ENCODE measurements around the gene IL17RD. TPM values are rescaled to one million over a fixed set of nuclear protein-coding genes. Genes with fewer than 3 reads are reported as not detected.
A peak's percentile ranks its signal among the peaks of the same experiment; 100 is the strongest.

IL17RD gene
- polyA plus RNA-seq, 3 donors, result not detected

DNA sequence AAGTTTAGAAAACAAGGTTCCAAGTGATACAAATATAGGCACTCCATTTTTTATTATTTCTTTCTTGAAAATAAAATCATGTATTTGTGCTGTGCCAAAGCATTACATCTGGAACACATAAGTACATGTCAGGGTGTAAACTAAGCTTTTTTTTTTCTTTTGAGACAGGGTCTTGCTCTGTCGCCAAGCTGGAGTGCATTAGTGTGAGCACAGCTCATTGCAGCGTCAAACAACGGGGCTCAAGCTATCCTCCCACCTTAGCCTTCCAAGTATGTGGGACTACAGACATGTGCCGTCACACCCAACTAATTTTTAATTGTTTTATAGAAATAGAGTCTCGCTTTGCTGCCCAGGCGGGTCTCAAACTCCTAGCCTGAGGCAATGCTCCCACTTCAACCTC, 95.7 kb downstream of the IL17RD start:
- peaks cover 0 to 5% (median 0%) of the 10 kb centered on the region in 7 donors for H3K9me3 Mint-ChIP-seq
- no peaks in the 10 kb centered on the region for H3K79me2 ChIP-seq (ENCODE audit: insufficient read depth, low read length)
- H3K27ac ChIP-seq (ENCODE audit: low read depth in 1 of 2, low read length in 2 of 2), result no peak overlapping the region
- no peak overlapping the region for H3K9ac ChIP-seq (ENCODE audit: insufficient read depth, low read length, poor library complexity, severe bottlenecking)
- TF ChIP-seq, protein P1, sequence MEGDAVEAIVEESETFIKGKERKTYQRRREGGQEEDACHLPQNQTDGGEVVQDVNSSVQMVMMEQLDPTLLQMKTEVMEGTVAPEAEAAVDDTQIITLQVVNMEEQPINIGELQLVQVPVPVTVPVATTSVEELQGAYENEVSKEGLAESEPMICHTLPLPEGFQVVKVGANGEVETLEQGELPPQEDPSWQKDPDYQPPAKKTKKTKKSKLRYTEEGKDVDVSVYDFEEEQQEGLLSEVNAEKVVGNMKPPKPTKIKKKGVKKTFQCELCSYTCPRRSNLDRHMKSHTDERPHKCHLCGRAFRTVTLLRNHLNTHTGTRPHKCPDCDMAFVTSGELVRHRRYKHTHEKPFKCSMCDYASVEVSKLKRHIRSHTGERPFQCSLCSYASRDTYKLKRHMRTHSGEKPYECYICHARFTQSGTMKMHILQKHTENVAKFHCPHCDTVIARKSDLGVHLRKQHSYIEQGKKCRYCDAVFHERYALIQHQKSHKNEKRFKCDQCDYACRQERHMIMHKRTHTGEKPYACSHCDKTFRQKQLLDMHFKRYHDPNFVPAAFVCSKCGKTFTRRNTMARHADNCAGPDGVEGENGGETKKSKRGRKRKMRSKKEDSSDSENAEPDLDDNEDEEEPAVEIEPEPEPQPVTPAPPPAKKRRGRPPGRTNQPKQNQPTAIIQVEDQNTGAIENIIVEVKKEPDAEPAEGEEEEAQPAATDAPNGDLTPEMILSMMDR (IDR thresholded peaks at IDR 0.05), result no peak
- no peaks in the 10 kb centered on the region for H4K20me1 ChIP-seq (ENCODE audit: insufficient read depth, low read length)
- no peak overlapping the region for H2AFZ ChIP-seq (ENCODE audit: insufficient read depth, low read depth, low read length, poor library complexity, severe bottlenecking)
- H3K9me3 ChIP-seq (replicated peaks in 1 of 2; ENCODE audit: control insufficient read depth in 1 of 2, insufficient read depth in 1 of 2, low read length in 2 of 2), result no peaks in the 10 kb centered on the region
- intact Hi-C loops (cut with micrococcal nuclease), result no loop called here
- peaks cover 20 to 28% of the 10 kb centered on the region in 2 donors for H3K4me1 ChIP-seq (ENCODE audit: control insufficient read depth in 1 of 2, insufficient read depth in 2 of 2, low read length in 2 of 2)
- H3K36me3 ChIP-seq (replicated peaks in 1 of 2; ENCODE audit: control insufficient read depth in 1 of 2, insufficient read depth in 2 of 2, low read length in 2 of 2), result no peaks in the 10 kb centered on the region
- 75% methylated on average over 2 of the region's 6 CpGs for WGBS (ENCODE audit: insufficient coverage)
- peaks cover 27% of the 10 kb centered on the region for H3K4me1 Mint-ChIP-seq
- H3K4me3 ChIP-seq (replicated peaks in 1 of 3; ENCODE audit: low read depth in 2 of 3, low read length in 3 of 3), result no peak overlapping the region
- DNase-seq, result no peak
- no peak overlapping the region for H3K4me2 ChIP-seq (replicated peaks; ENCODE audit: extremely low read depth, low read length, poor library complexity, severe bottlenecking)
- peaks cover 0 to 1% of the 10 kb centered on the region in 2 donors for H3K36me3 Mint-ChIP-seq
- H3K27ac Mint-ChIP-seq, result peak overlapping the region in 2 of 7 donors; percentile 7 to 60
- H3K4me3 Mint-ChIP-seq, result no peak overlapping the region
- no peaks in the 10 kb centered on the region for H3K27me3 ChIP-seq (ENCODE audit: control insufficient read depth in 2 of 2, insufficient read depth in 2 of 2, low read length in 2 of 2)
- peaks cover 0 to 3% (median 3%) of the 10 kb centered on the region in 3 donors for H3K27me3 Mint-ChIP-seq (ENCODE audit: low read depth in 3 of 3)

DNA sequence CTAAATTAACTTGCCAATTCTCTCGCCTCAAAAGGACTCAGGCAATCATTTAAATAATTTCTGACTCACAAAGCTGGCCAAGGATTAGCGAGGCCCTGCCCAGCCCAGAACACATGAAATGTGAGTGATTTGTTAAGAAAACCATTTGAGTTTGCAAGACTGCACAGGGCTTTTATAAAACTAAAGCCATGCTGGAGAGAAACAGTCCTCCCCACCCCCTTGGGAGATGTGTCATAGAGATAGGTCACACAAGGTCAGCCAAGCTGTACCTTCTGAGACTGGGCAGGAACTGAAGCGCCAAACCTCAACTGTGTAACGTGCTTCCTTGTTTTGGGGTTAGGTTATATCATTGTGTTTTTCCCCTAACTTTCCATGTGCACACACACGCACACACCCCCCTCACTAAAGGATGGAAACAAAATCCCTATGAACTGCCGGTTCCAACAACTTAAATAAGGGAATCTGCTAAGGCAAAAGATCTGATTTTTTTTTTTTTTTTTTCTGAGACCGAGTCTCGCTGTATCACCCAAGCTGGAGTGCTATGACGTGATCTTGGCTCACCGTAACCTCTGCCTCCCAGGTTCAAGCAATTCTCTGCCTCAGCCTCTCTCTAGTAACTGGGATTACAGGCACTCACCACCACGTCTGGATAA, 96.6 kb downstream of the IL17RD start:
- Histone ChIP-seq H4K20me1 (ENCODE audit: insufficient read depth, low read length) (no peaks in the 10 kb centered on the region), H3K27ac (ENCODE audit: low read depth in 1 of 2, low read length in 2 of 2) (peak overlapping the region in 1 of 2 donors; percentile 65), H3K79me2 (ENCODE audit: insufficient read depth, low read length) (no peaks in the 10 kb centered on the region), H3K9ac (ENCODE audit: insufficient read depth, low read length, poor library complexity, severe bottlenecking) (no peak overlapping the region), H3K9me3 (replicated peaks in 1 of 2; ENCODE audit: control insufficient read depth in 1 of 2, insufficient read depth in 1 of 2, low read length in 2 of 2) (no peaks in the 10 kb centered on the region), H3K4me1 (ENCODE audit: control insufficient read depth in 1 of 2, insufficient read depth in 2 of 2, low read length in 2 of 2) (peaks cover 29 to 37% of the 10 kb centered on the region in 2 donors), H3K27me3 (ENCODE audit: control insufficient read depth in 2 of 2, insufficient read depth in 2 of 2, low read length in 2 of 2) (no peaks in the 10 kb centered on the region), H3K36me3 (replicated peaks in 1 of 2; ENCODE audit: control insufficient read depth in 1 of 2, insufficient read depth in 2 of 2, low read length in 2 of 2) (no peaks in the 10 kb centered on the region), H3K4me3 (replicated peaks in 1 of 3; ENCODE audit: low read depth in 2 of 3, low read length in 3 of 3) (no peak overlapping the region), H2AFZ (ENCODE audit: insufficient read depth, low read depth, low read length, poor library complexity, severe bottlenecking) (no peak overlapping the region), H3K4me2 (replicated peaks; ENCODE audit: extremely low read depth, low read length, poor library complexity, severe bottlenecking) (peak overlapping the region; percentile 27)
- WGBS (ENCODE audit: insufficient coverage), result 33% methylated on average over 1 of the region's 11 CpGs
- peaks cover 0 to 3% of the 10 kb centered on the region in 2 donors for H3K36me3 Mint-ChIP-seq
- peaks cover 33% of the 10 kb centered on the region for H3K4me1 Mint-ChIP-seq
- intact Hi-C loops (cut with micrococcal nuclease), result no loop called here
- H3K9me3 Mint-ChIP-seq, result peaks cover 0 to 5% (median 0%) of the 10 kb centered on the region in 7 donors
- H3K4me3 Mint-ChIP-seq, result peak overlapping the region in 1 of 2 donors; percentile 30
- H3K27ac Mint-ChIP-seq, result peak overlapping the region; percentile 74 to 91 (median 83)
- peaks cover 0 to 3% (median 2%) of the 10 kb centered on the region in 3 donors for H3K27me3 Mint-ChIP-seq (ENCODE audit: low read depth in 3 of 3)
- peak; percentile 87 to 97 (median 90) for DNase-seq
- TF ChIP-seq, protein P1 (IDR thresholded peaks at IDR 0.05), result no peak

Measured in CD14-positive monocyte (primary cell).